Activated T-helper 2 cell treated with anti-CD3 and anti-CD28 coated beads, Interferon-gamma antibody, Interleukin-2, Interleukin-4, amounts not matched to agents 10 μg/mL and 5 μg/mL and 100 μg/mL, durations not matched to agents 14 hours and 24 hours and 36 hours (primary cell): ENCODE results near the gene ETV6. TPM values are rescaled to one million over a fixed set of nuclear protein-coding genes. Genes with fewer than 3 reads are reported as not detected.
A peak's percentile ranks its signal among the peaks of the same experiment; 100 is the strongest.

Experiments used
- DNase-seq: peaks from one replicate; pipeline ENCODE4 v3.0.0; 2021; ENCODE audit warnings: low spot score
- H3K27ac Mint-ChIP-seq: one replicate; pipeline ENCODE4 v1.8.0; 2021; ENCODE audit warnings: mixed read lengths
- H3K27me3 Mint-ChIP-seq: one replicate; pipeline ENCODE4 v1.8.0; 2021; ENCODE audit warnings: low read depth, mixed read lengths
- H3K36me3 Mint-ChIP-seq: one replicate; pipeline ENCODE4 v1.8.0; 2021; ENCODE audit warnings: low read depth, mixed read lengths
- H3K4me1 Mint-ChIP-seq: one replicate; pipeline ENCODE4 v1.8.0; 2021; ENCODE audit warnings: low read depth, mixed read lengths
- H3K4me3 Mint-ChIP-seq: one replicate; pipeline ENCODE4 v1.8.0; 2021; ENCODE audit warnings: low read depth, mild to moderate bottlenecking, moderate library complexity, mixed read lengths
- H3K9me3 Mint-ChIP-seq: one replicate; pipeline ENCODE4 v1.8.0; 2021; ENCODE audit warnings: mixed read lengths
- intact Hi-C: fragments of 100-400 bp; cut with micrococcal nuclease; formaldehyde crosslinking; loops from one replicate; pipeline ENCODE4 v1.15.1; 2023
- total RNA-seq: library from RNA; stranded (reverse); gene quantifications from 2 replicates; pipeline ENCODE4 v1.2.3, GENCODE V29; 2022

Gene ETV6
- total RNA-seq, 1 donor from 2014 or later, result 69.4 TPM

- Mint-ChIP-seq H3K27ac (no peak overlapping the region), H3K36me3 (peaks cover 63% of the 10 kb centered on the region), H3K4me1 (peaks cover 67% of the 10 kb centered on the region), H3K27me3 (no peaks in the 10 kb centered on the region), H3K4me3 (no peak overlapping the region), H3K9me3 (no peaks in the 10 kb centered on the region)
- intact Hi-C loops, result no loop called here
- DNase-seq, result no peak
Measured at GRCh38 chr12:11661491-11662089, 12.1 kb downstream of the ETV6 start.

- peaks cover 62% of the 10 kb centered on the region for H3K4me1 Mint-ChIP-seq
Measured at GRCh38 chr12:11662369-11662768, 12.9 kb downstream of the ETV6 start.

GRCh38 chr12:11663130-11663529 is 13.7 kb downstream of the ETV6 start:
- H3K27ac Mint-ChIP-seq, result no peak overlapping the region
- H3K36me3 Mint-ChIP-seq, result peaks cover 52% of the 10 kb centered on the region
- H3K4me3 Mint-ChIP-seq, result no peak overlapping the region
- H3K27me3 Mint-ChIP-seq, result no peaks in the 10 kb centered on the region
- H3K9me3 Mint-ChIP-seq, result no peaks in the 10 kb centered on the region
- H3K4me1 Mint-ChIP-seq, result peaks cover 57% of the 10 kb centered on the region
- no peak for DNase-seq
- intact Hi-C loops, result no loop called here

More at GRCh38 chr12:11662369-11662768, 12.9 kb downstream of the ETV6 start:
- H3K27ac Mint-ChIP-seq, result peak overlapping the region; percentile 59
- no peaks in the 10 kb centered on the region for H3K27me3 Mint-ChIP-seq
- intact Hi-C loops, result no loop called here
- no peak for DNase-seq
- peaks cover 59% of the 10 kb centered on the region for H3K36me3 Mint-ChIP-seq
- no peak overlapping the region for H3K4me3 Mint-ChIP-seq
- H3K9me3 Mint-ChIP-seq, result no peaks in the 10 kb centered on the region

GRCh38 chr12:11664101-11664500 is 14.6 kb downstream of the ETV6 start:
- Mint-ChIP-seq H3K27ac (no peak overlapping the region), H3K4me1 (peaks cover 51% of the 10 kb centered on the region), H3K27me3 (no peaks in the 10 kb centered on the region), H3K9me3 (no peaks in the 10 kb centered on the region), H3K36me3 (peaks cover 44% of the 10 kb centered on the region), H3K4me3 (no peak overlapping the region)
- DNase-seq, result no peak
- intact Hi-C loops, result no loop called here

GRCh38 chr12:11666131-11667050 is 16.9 kb downstream of the ETV6 start:
- intact Hi-C loops, result no loop called here
- Mint-ChIP-seq H3K9me3 (no peaks in the 10 kb centered on the region), H3K4me1 (peaks cover 43% of the 10 kb centered on the region), H3K27me3 (no peaks in the 10 kb centered on the region), H3K36me3 (peaks cover 34% of the 10 kb centered on the region), H3K4me3 (no peak overlapping the region), H3K27ac (no peak overlapping the region)
- DNase-seq, result no peak

- Mint-ChIP-seq H3K9me3 (no peaks in the 10 kb centered on the region), H3K27me3 (no peaks in the 10 kb centered on the region), H3K27ac (no peak overlapping the region), H3K36me3 (peaks cover 26% of the 10 kb centered on the region), H3K4me1 (peaks cover 35% of the 10 kb centered on the region), H3K4me3 (no peak overlapping the region)
- no peak for DNase-seq
- intact Hi-C loops, result no loop called here
Measured at GRCh38 chr12:11667171-11667570, 17.7 kb downstream of the ETV6 start.

- intact Hi-C loops, result no loop called here
- no peak overlapping the region for H3K4me3 Mint-ChIP-seq
- H3K36me3 Mint-ChIP-seq, result peaks cover 17% of the 10 kb centered on the region
- DNase-seq, result no peak
- H3K27ac Mint-ChIP-seq, result no peak overlapping the region
- no peaks in the 10 kb centered on the region for H3K27me3 Mint-ChIP-seq
- H3K4me1 Mint-ChIP-seq, result peaks cover 28% of the 10 kb centered on the region
- no peaks in the 10 kb centered on the region for H3K9me3 Mint-ChIP-seq
Measured at GRCh38 chr12:11668611-11669010, 19.1 kb downstream of the ETV6 start.

GRCh38 chr12:11669348-11669747 is 19.9 kb downstream of the ETV6 start:
- Mint-ChIP-seq H3K36me3 (peaks cover 13% of the 10 kb centered on the region), H3K4me3 (no peak overlapping the region), H3K27me3 (no peaks in the 10 kb centered on the region), H3K27ac (no peak overlapping the region), H3K4me1 (peaks cover 22% of the 10 kb centered on the region), H3K9me3 (no peaks in the 10 kb centered on the region)
- intact Hi-C loops, result no loop called here
- no peak for DNase-seq

GRCh38 chr12:11672256-11673191 is 23.1 kb downstream of the ETV6 start:
- intact Hi-C loops, result no loop called here
- H3K27ac Mint-ChIP-seq, result no peak overlapping the region
- no peaks in the 10 kb centered on the region for H3K9me3 Mint-ChIP-seq
- H3K4me1 Mint-ChIP-seq, result peaks cover 10% of the 10 kb centered on the region
- peaks cover 4% of the 10 kb centered on the region for H3K36me3 Mint-ChIP-seq
- DNase-seq, result no peak
- no peak overlapping the region for H3K4me3 Mint-ChIP-seq
- no peaks in the 10 kb centered on the region for H3K27me3 Mint-ChIP-seq

GRCh38 chr12:11673666-11674461 is 24.4 kb downstream of the ETV6 start:
- no peaks in the 10 kb centered on the region for H3K9me3 Mint-ChIP-seq
- DNase-seq, result no peak
- H3K4me3 Mint-ChIP-seq, result no peak overlapping the region
- peaks cover 14% of the 10 kb centered on the region for H3K36me3 Mint-ChIP-seq
- H3K4me1 Mint-ChIP-seq, result peaks cover 7% of the 10 kb centered on the region
- intact Hi-C loops, result no loop called here
- H3K27me3 Mint-ChIP-seq, result no peaks in the 10 kb centered on the region
- no peak overlapping the region for H3K27ac Mint-ChIP-seq

- Mint-ChIP-seq H3K36me3 (peaks cover 15% of the 10 kb centered on the region), H3K9me3 (no peaks in the 10 kb centered on the region), H3K27ac (no peak overlapping the region), H3K4me3 (no peak overlapping the region), H3K27me3 (no peaks in the 10 kb centered on the region), H3K4me1 (peaks cover 4% of the 10 kb centered on the region)
- DNase-seq, result no peak
- intact Hi-C loops, result no loop called here
Measured at GRCh38 chr12:11674894-11675390, 25.5 kb downstream of the ETV6 start.

- Mint-ChIP-seq H3K4me3 (no peak overlapping the region), H3K4me1 (peaks cover 4% of the 10 kb centered on the region), H3K27me3 (no peaks in the 10 kb centered on the region), H3K27ac (no peak overlapping the region), H3K36me3 (peaks cover 15% of the 10 kb centered on the region), H3K9me3 (no peaks in the 10 kb centered on the region)
- intact Hi-C loops, result no loop called here
- DNase-seq, result no peak
Measured at GRCh38 chr12:11676052-11676451, 26.6 kb downstream of the ETV6 start.
